Ureter (tissue), 1 donor: ENCODE measurements around the gene TBX5. TPM values are rescaled to one million over a fixed set of nuclear protein-coding genes. Genes with fewer than 3 reads are reported as not detected.

Source experiments
- DNase-seq: peaks from one replicate; pipeline ENCODE4 v3.0.0-alpha.2; 2020; ENCODE audit warnings: low spot score
- total RNA-seq: library from RNA; stranded (reverse); gene quantifications from one replicate; pipeline ENCODE4 v1.2.4, GENCODE V29; 2023
- donor health status: DM: yes; HTN: yes; CAD: no.

The TBX5 gene
- total RNA-seq, 1 donor from 2014 or later = 0.10 TPM

- DNase-seq = no peak
Measured at GRCh38 chr12:114430306-114430705, 24.4 kb upstream of the TBX5 start.

- DNase-seq = no peak
Measured at GRCh38 chr12:114425031-114425626, 19.2 kb upstream of the TBX5 start.

- DNase-seq = no peak
Measured at GRCh38 chr12:114420944-114421335, 15.0 kb upstream of the TBX5 start.

DNA sequence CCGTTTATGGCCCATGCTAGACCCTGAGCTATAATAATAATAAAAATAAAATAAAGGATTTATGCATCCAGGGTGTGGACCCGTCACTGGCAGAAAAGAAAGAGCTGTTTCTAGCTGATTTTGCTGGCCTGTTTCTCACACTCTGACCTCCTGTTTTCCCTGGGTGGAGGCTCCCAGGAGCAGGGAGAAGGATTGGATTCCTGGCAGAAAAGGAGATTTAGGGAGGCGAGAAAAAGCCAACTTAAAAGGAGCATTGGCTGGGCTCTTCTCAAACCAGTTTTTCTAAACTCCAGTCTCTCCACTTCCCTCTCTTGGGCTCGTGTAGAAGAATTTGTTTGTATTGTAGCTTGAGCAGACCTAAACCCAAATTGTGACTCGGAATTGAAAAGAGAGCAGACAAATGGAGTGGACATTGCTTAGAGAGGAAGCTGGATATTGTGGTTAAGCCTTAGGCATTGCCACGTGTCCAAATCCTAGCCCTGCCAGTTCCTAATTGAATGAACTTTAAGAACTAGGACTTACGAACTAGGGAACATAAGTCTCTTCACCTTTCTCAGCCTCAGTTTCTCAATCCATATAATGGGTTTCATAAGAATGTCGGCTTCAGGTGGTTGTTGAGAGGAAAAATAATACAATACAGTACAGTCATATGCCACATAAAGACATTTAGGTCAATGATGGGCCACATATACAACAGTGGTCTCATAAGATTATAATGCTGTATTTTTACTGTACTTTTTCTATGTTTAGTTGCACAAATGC lies 14.4 kb upstream of the TBX5 start:
- DNase-seq = no peak

DNA sequence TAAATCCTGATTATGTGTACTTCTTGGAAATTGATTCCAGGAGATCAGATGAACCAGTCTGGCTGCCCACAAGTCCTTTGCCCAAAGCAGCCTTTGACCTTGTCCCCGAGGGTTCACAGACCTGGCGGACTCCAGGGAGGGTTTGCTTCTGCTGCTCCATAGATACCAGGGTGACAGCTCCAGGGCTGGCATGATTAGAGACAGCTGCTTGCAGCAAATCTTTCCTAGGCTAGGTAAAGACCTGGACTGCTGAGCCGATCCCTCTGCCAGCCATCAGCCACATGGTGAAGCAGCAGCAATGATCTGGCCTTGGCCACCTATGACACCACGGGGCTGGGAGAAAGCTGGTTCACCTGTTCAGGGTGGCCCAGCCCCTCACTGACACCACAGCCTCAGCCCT lies 10.1 kb upstream of the TBX5 start:
- DNase-seq = no peak

DNA sequence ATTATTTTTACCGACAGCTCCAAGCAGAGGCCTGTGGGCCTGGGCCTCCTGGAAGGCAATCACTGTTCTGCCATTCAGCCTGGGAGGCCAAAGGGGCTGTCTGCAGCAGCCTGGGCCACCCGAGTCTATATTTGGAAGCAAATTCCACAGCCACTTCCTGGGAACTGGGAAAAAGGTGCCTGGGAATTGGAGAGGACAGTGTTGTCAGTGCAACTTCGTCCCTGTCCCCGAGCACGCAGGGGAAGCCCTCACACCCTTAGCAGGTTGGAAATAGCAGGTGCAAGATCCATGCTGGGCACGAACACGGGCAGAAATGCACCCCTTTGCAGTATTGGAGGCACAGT lies 9.6 kb upstream of the TBX5 start:
- no peak for DNase-seq

DNA sequence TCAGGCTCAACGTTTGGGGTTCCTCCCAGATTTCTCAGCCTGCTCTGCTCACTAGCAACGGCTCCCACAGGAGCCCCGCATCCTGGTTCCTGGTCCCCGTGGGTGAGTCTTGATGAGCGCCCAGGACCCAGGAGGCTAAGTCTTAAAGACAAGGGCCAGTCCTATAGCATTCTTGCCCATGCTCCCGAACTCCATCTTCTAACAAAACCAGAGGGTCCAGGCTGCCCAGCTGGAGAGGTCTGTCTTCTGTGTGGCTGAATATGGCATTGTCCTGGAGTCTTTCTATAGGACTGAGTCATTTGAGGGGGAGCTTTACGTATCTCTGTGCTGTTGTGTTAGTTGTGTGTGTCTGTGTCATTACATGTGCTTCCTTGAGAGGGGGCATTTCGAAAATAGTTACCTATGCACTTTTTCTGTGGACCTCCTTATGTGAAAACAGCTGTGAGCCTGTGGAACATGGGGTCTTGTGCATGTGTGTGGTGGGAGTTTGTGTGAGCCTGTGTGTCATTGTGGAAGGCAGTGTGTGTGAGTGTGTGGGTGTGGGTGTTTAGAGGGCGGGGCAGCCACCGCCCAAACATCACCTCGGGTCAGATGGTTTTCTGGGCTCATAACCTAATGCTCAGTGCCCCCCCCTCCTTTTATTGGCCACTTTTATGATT lies 9.1 kb upstream of the TBX5 start:
- DNase-seq = no peak

DNA sequence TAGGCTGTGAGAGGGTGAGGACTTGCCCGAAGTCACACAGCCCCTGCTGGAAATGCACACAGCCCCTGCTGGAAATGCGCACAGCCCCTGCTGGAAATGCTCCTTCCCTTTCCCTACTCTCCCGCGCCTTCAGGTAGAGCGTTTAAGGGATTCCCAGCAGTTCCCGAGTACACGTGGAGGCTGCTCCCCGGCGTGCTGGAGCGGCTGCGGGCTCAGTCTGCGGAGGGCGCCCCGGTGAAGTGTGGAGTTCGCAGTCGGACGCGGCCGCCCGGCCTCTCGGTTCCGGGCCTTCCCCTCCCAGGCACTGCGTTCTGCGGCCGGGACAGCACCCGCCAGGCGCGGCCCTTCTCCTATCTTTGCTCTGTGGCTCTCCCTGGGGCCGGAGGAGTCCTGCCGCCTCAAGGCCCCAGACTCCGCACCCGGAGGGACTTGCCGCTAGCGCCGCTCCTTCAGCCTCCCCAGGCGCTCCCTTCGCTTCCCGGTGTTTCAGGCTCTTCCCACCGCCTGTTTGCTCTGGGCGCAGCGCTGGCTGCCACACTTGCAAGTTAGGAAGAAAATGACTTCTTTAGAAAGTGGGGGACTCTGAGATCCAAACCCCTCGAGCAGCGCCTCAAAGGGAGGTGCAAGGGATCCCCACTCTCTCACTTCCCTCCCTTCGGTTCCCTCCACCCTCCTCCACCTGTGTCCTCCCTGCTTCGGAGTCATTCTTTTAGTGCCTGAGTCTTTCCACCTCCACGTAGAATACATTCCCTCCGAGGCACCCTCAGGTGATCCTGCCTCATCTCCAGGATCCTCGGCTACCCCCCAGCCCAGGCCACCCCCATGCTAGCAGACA lies 8.3 kb upstream of the TBX5 start:
- DNase-seq = no peak

DNA sequence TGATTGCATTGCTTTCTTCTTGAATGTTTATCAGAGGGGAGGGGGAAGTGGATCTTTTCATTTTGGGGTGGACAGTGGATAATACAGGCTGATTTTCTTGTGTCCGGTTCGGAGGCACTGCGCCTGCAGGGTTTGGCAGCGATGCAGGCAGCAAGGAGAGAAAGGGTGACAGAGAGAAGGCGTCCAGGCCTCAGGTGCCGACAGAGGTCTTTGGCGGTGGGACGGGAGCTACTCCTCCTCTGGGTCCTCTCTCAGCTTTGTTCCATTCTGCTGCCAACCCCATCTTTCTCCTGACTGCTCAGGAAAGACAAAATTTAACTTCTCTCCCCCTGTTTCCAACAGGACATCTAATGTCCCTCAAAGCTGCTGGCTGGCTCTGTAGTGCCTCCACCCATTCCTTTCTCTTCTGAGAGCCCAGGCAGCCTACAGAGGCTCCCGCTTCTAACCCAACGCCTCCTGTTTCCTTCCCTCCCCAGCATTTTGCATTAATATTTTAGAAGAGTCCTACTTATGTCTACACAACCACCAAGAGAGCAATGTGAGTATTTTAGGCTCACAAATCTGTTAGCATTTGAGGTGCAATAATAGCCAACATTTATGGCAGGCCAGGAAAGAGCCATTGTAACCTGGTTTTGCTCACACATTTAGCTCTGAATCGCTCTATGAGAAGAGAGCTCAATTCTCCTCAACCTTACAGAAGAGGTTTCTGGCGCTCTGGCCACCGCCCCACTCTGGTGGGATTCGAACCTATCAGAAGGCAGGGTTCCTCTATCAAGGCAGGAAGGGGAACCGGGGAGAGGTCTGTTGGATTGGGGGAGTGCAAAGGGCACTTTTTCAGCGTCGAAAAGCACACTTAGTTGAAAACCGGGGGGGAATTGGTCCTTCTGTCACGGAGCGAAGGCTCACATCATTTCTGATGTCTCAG lies 7.1 kb upstream of the TBX5 start:
- no peak for DNase-seq

GRCh38 chr12:114412307-114412706 lies 6.4 kb upstream of the TBX5 start:
- no peak for DNase-seq

DNA sequence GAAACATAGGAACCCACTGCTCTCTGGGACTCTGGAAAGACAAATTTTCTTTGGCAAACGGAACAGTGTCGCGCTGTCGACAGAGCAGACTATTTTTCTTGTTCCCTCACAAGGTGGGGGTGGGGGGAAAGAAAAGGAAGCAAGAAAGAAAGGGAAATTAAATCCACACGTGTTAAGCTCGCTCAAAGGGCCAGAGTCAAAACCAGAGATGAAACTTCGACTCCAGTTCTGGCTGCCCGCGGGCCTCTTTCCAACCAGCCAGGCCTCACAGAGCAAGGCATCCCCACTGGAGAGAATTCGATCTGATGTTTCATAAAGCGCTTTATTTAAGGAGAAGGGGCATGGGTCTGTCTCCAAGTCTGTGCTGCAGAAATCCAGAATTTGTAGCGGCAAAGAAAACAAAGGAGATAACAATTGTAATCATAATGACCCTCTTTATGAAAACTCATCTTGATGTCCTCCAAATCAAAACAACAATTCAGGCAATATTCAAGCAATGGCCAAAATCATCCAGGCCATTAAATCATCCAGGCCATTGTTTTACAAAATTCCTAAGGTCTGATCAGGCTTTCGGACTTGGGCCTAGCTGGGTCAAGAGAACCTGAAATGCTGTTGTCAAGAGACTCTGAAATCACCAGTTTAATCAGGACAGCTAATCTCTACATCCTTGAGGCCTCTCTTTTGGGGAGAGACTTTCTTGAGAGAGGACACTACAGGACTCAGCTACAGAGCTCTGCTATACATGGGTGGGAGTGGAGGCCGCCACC lies 5.3 kb upstream of the TBX5 start:
- no peak for DNase-seq

DNA sequence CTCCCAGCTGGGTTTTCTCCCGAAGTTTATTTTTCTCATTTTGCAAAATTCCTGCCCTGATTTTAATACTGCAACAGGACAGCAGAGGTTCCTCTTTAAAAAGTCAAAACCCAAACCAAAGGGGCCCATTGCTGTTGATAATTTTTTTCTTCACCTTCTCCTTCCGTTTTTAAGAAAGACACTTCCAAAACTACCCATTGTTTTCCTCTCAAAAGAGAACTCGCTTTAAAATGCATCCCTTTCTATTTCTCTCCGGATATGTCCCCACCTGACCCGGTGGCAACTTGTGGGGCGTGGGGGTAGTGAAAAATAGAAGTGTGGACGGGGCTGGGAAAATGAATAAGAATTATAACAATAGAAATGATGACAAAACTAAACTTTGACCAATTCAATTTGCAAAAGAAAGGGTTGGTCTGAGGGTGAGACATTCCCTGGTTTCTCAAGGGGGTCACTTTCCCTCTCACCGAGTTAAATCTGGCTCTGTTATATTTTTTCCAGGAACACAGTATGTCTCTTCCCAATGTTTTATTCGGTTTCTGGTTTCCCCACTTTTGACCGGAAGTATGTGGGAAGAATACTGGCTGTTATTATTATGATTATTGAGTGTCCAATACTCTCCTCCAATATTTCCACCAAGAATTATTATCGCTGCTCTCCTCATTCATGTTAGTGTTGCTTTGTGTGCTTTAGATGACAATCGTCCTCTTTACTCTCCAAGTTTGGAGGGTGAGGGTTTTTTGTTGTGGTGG lies 4.1 kb upstream of the TBX5 start:
- DNase-seq = no peak

- DNase-seq = no peak
Measured at GRCh38 chr12:114408886-114409851, 3.2 kb upstream of the TBX5 start.

DNA sequence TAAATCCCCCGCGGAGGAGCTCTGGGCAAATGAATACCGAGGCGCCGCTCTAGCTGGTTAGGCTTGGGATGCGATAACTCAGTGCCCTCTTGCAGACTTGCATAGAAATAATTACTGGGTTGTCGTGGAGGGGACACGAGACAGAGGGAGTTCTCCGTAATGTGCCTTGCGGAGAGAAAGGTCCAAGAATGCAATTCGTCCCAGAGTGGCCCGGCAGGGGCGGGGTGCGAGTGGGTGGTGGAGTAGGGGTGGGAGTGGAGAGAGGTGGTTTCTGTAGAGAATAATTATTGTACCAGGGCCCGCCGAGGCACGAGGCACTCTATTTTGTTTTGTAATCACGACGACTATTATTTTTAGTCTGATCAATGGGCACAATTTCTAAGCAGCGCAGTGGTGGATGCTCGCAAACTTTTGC lies 2.5 kb upstream of the TBX5 start:
- no peak for DNase-seq

- DNase-seq = no peak
Measured at GRCh38 chr12:114407842-114408411, 2.0 kb upstream of the TBX5 start.

DNA sequence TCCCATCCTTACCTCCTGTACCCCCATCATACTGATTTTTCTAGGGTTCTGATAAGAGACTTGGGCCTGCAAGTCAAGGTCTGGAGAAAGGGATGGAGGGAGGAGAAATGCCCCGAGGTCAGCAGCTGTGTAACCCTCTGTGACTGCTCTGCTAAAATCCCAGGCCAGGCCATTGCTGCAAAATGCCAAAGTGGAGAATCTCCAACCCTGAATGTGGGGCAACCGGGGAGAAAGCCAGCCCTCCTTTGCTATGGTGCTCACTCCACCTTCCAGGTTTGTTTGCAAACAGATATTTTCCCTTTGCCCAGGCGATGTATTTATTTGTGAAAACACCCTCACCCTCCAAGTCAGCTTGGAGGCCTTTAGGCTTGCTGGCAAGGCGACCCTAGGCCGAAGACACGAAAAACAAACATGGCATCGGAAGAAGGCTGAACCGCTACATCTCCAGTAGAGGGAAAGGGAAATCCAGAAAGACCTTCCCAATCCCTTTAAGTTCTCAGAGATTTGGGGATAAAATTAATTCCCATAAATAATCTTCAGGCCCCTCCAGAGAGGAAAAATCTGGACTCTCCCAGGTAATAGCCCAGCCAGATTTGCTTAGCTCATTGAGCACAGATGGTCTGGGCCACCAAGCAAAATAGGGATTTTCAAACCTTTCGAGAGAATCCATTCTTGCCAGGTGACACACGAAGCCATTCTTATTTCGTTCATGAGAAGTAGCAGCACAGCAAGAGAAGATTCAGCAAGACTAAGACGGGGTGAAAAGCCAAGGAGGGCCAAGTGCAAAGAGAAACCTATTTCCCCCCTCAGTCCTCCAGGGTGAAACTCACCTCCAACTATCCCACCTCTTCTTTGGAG lies 1.3 kb upstream of the TBX5 start:
- DNase-seq = no peak

- no peak for DNase-seq
Measured at GRCh38 chr12:114406316-114406983, 506 bp upstream of the TBX5 start.
